Suppressor macrophage treated with lipopolysaccharide for 1 hour (primary cell): ENCODE measurements around the gene DYNC2I2.
A peak's percentile ranks its signal among the peaks of the same experiment; 100 is the strongest.

Source experiments
- DNase-seq, 3 donors: peaks; one replicate each; pipeline ENCODE4 v3.0.0-alpha.2; 2020 to 2022

Gene DYNC2I2

GRCh38 chr9:128635266-128636023, 21.2 kb downstream of the DYNC2I2 start:
- DNase-seq = peak; percentile 38 to 61 (median 38)

GRCh38 chr9:128634651-128635262, 21.9 kb downstream of the DYNC2I2 start:
- no peak for DNase-seq

GRCh38 chr9:128634111-128634510, 22.5 kb downstream of the DYNC2I2 start:
- no peak for DNase-seq

GRCh38 chr9:128633601-128634000, 23.0 kb downstream of the DYNC2I2 start:
- DNase-seq = no peak

- DNase-seq = no peak
Observed at GRCh38 chr9:128633057-128633456, 23.6 kb downstream of the DYNC2I2 start.

GRCh38 chr9:128632486-128632885, 24.2 kb downstream of the DYNC2I2 start:
- no peak for DNase-seq

- no peak for DNase-seq
Observed at GRCh38 chr9:128632066-128632465, 24.6 kb downstream of the DYNC2I2 start.

- DNase-seq = no peak
Observed at GRCh38 chr9:128631636-128632035, 25.0 kb downstream of the DYNC2I2 start.

GRCh38 chr9:128629852-128630545, 26.6 kb downstream of the DYNC2I2 start:
- no peak for DNase-seq

GRCh38 chr9:128629136-128629535, 27.5 kb downstream of the DYNC2I2 start:
- no peak for DNase-seq

- no peak for DNase-seq
Observed at GRCh38 chr9:128628471-128629048, 28.1 kb downstream of the DYNC2I2 start.

- no peak for DNase-seq
Observed at GRCh38 chr9:128627906-128628305, 28.7 kb downstream of the DYNC2I2 start.

GRCh38 chr9:128627127-128627715, 29.4 kb downstream of the DYNC2I2 start:
- no peak for DNase-seq

- no peak for DNase-seq
Observed at GRCh38 chr9:128626181-128626580, 30.5 kb downstream of the DYNC2I2 start.

- DNase-seq = no peak
Observed at GRCh38 chr9:128625391-128626146, 31.1 kb downstream of the DYNC2I2 start.

GRCh38 chr9:128624566-128624965, 32.1 kb downstream of the DYNC2I2 start:
- no peak for DNase-seq

- no peak for DNase-seq
Observed at GRCh38 chr9:128621730-128622455, 34.8 kb downstream of the DYNC2I2 start.

GRCh38 chr9:128619779-128620178, 36.9 kb downstream of the DYNC2I2 start:
- no peak for DNase-seq

- DNase-seq = no peak
Observed at GRCh38 chr9:128619127-128619526, 37.5 kb downstream of the DYNC2I2 start.

- no peak for DNase-seq
Observed at GRCh38 chr9:128617943-128618342, 38.7 kb downstream of the DYNC2I2 start.

- DNase-seq = no peak
Observed at GRCh38 chr9:128615571-128615970, 41.1 kb downstream of the DYNC2I2 start.

GRCh38 chr9:128614728-128615127, 41.9 kb downstream of the DYNC2I2 start:
- no peak for DNase-seq
